HG02884 (cell line): ENCODE results near the gene DMKN.

ENCODE experiments used
- ATAC-seq: cut with Tn5 transposase; IDR thresholded peaks from one replicate; pipeline ENCODE4 v1.9.1; 2021; ENCODE audit warnings: mild to moderate bottlenecking, moderate library complexity; ENCODE audit not compliant: unreplicated experiment

The DMKN gene

DNA sequence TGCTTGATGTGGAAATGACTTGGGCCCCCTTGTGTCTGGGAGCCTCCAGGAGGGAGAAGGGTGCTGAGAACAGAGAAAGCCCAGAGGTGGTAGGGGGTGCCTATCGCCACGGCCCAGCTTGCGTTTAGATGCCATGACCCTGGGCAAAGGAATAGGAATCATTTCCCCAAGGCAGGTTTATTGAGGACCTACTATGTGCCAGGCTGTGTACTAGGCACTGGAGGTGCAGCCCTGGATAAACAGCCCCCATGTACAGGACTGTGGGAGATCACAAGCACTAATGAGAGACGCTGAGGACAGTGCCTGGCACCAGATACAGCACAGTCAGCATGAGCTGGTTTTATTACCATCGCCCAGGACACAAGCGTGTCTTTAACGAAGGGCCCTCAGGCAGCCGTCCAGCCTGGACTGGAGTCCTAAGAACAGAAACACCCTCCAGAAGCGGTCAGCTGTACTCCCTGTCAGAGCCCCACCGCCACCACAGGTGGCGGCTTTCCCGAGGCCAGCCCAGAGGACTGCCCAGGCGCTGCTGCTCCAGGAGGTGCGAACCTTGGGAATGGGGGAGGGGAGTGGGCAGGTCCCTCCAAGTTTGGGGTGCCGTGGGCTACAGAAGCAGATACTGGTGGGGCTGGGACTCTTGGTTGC is 36.6 kb upstream of the DMKN start:
- ATAC-seq, result no peak

DNA sequence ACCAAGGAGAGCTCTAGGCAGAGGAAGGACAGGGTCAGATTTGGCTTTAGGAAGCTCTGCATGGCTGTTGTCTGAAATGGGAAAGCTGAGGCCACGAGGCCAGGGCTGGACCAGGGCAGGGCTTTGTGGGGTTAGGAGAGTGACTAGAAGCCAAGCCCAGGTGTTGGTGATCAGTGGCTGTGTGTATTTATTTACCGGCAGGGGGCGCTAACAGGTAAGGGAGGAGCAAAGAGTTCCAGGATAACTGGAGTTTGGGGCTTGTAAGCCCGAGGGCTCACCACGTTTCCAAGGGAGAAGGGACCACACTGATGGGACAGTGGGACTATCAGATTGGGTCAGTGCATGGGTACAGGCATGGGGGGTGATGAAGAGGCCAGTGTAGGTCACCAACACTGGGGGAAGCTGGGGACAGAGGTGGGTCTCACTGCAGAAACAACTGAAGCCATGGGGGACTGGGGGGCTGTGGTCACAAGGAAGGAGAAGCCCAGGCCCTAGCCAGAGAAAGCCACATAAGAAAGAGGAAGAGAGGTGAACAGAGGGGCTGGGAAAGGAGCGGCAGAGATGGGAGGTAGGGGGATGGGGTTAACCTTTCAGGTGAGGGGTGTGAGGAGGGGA is 35.8 kb upstream of the DMKN start:
- ATAC-seq, result no peak

DNA sequence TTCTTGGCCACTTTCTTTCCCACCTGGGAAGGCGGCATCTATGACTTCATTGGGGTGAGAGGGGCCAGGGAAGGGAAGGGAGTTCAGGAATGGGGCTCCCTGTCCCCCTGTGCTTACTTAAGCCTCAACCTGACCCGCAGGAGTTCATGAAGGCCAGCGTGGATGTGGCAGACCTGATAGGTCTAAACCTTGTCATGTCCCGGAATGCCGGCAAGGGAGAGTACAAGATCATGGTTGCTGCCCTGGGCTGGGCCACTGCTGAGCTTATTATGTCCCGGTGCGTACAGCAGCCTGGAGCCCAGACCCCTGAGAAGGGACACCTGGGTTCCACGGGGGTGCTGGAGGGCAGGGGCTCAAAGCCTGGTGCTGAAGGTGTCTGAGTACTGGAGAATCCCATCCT is 33.1 kb upstream of the DMKN start:
- ATAC-seq, result no peak

DNA sequence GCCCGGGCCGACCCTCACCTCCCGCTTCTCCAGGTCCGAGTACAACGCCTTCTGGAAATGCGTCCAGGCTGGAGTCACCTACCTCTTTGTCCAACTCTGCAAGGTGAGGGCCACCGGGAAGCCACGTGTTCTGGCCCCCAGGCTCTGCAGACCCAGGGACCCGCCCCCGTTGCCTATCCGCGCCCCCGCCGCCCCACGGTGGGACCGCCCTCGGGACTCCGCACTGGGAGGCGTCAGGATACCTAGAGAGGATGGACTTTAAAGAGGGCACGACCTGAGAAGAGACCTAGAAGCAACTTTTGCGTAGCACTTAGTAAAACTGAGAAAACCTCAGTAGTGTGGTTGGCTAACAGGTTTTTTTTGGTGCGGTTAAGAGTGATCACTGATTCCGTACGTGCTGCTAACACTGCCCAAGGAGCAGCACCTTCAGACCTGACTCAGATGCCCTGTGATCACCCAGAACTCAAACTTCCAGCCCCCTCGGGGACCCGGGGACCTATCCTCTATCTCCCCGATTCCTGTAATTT is 32.5 kb upstream of the DMKN start:
- ATAC-seq, result peak; percentile 43

DNA sequence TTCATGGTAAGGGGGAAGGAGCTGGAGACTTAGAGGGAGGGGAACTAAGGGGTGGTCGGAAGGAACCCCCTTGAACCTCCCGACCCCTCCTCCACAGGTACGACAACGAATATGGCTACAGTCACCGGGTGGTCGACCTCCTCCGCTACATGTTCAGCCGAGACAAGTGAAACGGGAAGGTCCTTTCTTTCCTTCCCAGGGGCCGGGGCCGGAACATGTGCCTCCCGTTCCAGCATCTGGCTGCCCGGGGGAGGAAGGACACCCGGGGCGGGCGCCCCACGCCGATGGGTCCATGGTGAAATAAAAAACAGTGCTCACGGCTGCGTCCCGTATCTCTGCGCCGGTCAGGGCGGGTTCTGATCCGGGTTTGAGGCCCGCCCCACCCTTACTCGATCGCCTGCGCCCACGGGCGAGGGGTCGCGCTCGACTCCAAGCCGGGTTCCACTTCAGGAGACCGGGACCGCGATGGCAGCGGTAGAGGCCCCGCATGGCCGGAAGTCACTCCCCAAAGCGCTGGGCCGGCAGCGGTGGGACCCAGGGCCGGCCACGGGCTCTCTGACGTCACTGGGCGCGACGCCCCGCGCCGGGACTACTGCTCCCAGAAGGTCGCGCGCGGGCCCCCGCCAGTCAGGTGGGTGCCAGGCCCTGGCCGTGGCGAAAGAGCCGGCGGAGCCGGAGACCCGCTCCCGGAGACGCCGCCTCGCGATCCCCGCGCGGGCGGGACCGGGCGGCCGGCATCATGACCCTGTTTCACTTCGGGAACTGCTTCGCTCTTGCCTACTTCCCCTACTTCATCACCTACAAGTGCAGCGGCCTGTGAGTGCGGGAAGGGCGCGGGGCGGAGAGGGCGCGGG is 31.8 kb upstream of the DMKN start, which contains the start of gene TMEM147:
TSS of gene TMEM147 (plus strand) at position 626 of the 854 bp plus-strand sequence. CDS start at position 740, 114 bp downstream.
- peak; percentile 70 for ATAC-seq

DNA sequence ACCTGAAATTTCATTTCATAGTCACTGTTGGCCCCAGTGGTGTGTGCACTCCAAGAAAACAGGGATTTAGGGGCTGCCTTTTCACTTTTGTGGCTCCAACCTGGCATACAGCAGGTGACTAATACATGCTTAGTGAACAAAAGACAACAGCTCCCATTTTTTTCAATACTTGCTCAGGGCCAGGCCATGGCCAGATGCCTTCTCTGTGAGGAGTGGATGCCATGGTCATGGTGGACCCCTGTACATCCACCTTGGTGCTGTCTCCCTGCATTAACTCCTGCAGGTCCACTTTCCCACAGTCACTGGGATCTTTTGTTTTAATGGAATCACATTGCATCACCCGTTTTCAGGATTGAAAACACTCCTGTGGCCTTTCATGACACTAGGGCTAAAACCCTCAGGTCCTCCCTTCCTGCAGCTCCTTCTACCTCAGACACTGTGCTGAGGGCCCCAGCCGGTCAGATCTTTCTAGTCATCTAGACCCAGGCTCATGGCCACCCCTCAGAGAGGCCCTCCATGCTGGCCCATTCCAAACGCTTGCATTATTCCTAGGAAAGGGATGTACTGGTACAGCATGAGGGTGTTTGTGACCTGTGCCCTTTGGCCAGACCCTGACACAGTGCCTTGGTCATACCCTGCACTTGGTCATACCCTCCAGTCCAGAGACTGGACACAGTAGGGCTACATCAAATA is 30.8 kb upstream of the DMKN start:
- ATAC-seq, result no peak

DNA sequence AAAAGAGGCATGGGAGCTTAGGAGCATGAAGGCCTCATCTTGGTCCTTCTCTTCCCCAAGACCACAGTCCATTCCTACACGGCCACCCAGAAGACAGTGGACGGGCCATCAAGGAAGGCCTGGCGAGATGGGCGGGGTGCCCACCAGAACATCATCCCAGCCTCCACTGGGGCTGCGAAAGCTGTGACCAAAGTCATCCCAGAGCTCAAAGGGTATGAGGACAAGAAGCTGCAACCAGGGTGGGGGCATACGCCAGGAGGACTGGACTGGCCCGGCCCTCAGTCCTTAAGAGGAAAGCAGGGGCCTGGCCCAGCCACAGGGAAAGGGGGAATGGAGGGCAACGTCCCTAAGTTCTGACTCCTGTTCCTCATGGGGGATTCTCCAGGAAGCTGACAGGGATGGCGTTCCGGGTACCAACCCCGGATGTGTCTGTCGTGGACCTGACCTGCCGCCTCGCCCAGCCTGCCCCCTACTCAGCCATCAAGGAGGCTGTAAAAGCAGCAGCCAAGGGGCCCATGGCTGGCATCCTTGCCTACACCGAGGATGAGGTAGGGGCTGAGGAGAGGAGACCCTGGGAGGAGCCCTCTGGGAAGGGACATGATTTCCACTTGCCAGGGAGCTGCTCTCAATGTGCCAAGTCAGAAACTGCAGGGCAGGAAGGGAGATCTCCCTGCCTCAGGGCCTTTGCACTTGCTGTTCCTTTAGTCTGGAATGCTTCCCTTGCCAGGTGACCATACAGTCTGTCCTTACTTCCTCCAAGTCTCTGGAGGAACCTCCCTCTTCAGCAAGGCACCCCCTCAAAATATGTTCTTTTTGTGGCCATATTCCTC is 30.0 kb upstream of the DMKN start:
- ATAC-seq, result no peak

DNA sequence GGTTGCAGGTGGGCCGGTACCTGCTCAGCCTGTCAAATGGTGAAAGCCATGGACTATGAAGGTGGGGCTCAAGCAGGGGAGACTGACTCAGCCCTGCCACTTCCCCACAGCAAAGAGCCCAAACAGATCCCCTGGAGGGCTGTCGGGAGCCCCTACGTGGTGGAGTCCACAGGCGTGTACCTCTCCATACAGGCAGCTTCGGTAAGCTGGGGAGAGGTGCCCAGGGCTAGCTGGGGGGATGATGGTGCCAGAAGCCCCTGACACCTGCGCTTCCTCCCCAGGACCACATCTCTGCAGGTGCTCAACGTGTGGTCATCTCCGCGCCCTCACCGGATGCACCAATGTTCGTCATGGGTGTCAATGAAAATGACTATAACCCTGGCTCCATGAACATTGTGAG is 28.8 kb upstream of the DMKN start:
- no peak for ATAC-seq

DNA sequence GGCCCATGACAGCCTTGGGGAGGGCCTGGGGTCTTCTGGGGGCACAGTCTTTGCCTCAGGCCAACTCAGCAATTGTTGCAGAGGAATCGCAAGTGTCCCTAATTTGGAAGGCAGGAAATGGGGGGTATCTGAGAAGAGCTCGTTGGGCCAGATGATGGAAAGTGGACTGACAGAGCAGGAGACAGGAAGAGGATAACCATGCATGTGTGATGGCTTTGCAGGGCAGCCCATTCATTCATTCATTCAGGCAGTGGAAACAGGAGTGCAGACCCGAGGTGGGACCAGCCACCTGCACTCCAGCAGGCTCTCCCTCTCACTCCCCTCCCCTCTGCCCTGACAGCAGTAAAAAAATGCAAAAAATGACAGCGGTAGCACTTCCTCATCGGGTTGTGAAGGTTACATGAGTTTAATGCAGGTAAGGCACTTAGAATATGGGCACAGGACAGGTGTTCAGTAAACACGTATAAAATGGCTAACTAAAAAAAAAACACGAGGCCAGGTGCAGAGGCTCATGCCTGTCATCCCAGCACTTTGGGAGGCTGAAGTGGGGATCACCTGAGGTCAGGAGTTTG is 27.0 kb upstream of the DMKN start:
- ATAC-seq, result no peak

DNA sequence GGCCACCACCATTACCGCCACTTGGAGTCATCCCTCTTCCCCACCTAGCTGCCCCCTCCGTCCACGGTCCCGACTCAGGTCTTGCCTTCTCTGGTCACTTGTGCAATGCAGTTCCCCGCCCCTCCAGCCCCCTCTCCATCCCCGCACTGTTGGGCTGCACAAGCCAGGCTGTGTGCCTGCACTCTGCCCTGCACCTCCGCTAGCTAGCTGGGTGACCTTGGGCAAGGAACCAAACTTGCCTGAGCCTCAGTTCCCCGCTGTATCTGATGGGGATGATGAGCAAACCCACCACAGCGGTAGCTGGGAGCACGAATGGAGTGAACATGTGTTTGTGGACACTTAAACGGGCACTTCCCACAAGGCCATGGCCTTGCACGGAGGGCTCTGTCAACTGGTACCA is 26.4 kb upstream of the DMKN start:
- ATAC-seq, result no peak

DNA sequence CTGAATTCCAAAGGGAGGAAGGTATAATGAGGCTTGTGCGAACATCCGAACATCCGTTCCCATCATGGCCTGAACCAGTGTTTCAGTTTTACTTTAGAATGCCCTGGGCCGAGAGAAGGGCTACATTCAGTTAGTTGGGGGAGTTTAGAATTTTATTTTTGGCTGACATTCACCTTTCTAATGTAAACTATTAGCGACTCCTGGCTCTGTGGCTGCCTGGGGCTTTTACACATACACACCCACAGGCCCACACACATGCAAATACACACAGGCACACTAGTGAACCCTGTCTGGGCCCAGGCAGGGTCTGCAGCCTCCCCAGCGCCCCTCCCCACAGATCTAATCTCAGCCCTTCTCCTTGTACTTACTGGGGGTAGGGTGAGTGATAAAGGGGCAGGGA is 25.9 kb upstream of the DMKN start:
- no peak for ATAC-seq

DNA sequence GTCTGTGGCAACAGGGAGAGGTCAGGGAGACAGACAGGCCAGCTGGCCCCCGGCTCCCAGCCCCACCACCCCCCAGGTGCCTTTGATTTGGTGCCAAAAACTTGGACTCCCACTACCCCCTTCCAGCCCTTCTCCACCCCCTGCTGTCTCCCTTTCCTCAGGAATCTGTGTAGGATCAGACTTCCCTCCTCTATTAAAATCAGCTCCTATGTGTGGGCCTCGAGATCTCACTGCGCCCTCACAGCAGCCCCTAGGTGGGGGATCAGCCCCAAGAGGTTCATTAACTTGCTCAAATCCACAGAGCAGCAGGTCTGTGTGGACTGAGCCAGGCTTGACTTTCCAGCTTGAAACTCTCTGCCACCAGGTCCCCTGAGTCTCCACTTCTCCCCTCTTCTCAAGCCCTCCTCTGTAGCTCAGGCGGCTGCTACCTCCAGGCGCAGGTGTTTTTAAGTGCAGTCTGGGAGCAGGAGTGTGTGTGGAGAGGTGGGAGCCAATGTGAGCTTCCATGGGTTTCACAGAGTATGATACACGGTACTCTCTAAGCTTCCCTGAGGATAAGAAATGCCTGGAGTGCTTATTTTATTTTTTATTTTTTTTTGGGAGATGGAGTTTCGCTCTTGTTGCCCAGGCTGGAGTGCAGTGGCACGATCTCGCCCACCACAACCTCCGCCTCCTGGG is 21.5 kb upstream of the DMKN start:
- no peak for ATAC-seq

DNA sequence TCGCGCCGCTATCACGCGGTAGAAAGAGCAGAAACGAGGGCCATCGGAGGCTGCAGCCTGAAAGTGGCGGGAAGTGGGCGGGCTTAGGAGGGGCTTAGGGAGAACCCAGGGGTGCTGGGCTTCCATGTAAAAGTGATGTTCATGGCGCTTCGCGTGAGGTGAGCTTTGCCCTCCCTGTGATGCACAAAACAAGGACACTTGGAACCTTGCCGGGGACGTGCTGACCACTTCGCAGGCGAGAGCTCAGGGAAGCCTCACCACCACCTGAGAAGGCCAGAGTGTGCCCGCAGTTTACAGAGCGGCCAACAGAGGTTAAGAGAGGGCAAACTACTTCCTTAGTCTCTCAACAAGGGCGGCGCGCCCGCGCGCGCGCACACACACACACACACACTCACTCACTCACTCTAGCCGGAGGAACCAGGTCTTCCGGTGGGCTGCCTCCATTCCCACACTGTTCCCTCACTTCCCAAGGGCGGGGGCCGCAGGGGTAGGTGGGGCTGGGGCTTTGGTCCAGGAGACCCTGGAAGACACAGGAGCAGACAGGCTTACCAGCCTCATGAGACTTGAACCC is 20.5 kb upstream of the DMKN start:
- no peak for ATAC-seq

DNA sequence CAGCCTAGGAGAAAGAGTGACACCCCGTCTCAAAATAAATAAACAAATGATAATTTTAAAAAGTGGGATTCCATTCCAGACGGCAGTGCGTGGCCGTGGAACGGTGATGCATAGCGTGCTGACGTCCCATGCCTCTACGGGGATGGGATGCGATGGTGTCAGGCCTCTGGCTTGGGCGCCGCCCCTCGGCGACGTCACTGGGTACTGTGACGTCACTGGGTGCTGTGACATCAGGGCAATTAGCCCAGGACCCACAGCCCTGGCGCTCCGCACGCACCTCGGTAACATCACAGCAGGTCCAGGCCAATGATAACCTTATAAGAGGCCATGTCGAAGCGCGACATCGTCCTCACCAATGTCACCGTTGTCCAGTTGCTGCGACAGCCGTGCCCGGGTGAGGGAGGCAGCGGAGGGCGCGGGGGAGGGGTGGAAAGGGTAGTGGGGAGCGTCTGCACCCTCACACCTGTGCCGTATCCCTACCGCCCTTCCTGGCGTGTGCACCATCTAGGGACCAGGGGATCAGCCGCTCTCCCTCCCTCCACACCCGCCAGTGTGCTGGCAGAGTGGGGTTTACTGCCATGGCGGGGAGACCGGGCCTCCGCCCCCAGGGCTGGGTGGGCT is 19.9 kb upstream of the DMKN start, which contains the start of gene GAPDHS:
TSS of gene GAPDHS (plus strand) at position 256 of the 621 bp plus-strand sequence. CDS start at position 328, 72 bp downstream.
- ATAC-seq, result no peak

DNA sequence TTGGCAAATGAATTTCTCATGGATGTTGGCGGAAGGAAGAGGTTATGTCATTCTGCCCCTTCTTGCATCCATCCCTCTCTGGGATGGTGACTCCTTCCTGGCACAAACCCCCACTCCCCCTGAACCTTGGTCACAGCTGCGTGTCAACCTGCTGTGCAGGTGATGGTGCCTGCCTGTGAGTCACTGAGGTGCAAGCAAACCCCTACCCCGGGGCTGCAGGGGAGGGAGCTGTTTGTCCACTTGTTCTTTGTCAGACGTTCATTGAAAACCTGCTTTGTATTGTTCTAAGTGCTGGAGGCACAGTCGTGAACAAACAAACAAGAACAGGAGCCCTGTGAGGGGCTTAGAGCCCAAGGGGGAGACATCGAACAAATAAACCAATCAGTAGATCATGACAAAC is 17.8 kb upstream of the DMKN start:
- ATAC-seq, result no peak

DNA sequence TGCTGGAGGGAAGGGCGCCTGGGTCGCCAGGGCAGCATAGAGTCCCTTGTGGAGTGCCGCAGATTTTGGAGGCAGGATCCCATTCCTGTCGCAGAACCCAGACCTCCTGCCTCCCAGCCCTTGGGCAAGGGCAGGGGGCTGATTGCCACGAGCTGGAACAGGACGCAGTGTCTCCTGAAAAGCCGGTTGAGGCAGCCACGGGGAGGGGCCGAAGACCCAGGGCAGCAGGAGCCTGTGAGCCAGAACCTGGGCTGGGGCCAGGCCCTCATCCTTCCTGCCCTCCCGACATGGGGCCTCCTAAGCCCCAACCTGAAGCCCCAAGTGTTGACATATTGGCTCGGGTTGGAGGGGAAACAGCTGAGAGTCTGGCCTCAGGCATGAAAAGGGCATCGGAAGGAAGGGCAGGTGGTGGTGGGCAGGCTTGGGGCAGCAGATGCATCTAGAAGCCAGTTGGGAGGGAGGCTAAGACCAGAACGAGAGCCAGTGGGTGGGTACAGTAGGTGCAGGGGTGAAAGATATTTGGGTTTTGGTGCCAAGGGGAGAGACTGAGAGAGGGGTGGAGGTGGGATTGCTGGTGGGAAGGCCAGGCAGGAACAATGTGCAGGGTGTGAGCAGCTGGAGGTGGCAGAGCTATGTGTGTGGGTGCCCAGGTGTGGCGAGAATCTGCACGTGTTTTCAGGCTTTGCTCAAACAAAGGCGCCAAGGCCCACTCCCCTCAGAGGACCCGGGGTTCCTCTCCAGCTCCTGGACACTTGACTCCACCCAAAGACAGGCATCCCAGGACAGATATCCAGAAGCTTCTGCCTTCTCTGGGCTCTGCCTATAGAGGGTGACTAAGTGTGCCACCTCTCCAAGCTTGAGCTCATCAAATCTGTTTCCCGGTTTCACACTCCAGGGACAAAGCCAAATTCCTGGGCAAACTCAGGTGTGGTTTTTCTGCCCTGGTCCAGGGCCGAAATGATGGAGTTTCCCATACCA is 16.1 kb upstream of the DMKN start:
- ATAC-seq, result no peak
